ENCODE measurements around the gene VPS8.

- TF ChIP-seq YY1 (IDR thresholded peaks at IDR 0.05): no peak
- TF ChIP-seq CTCF (IDR thresholded peaks at IDR 0.05; ENCODE audit: low read depth, low read length, missing input control): no peak
Measured at GRCh38 chr3:184908859-184909258, 96.9 kb downstream of the VPS8 start.

All from liver (tissue), 2 donors.